GM15510 (cell line): ENCODE data around the gene FBL.

Experiments
- POLR2A ChIP-seq: IDR thresholded peaks from 3 replicates; pipeline ENCODE4 v1.6.1; 2011; ENCODE audit warnings: borderline replicate concordance; ENCODE audit not compliant: insufficient read length; ENCODE audit errors: extremely low read depth

Gene FBL

DNA sequence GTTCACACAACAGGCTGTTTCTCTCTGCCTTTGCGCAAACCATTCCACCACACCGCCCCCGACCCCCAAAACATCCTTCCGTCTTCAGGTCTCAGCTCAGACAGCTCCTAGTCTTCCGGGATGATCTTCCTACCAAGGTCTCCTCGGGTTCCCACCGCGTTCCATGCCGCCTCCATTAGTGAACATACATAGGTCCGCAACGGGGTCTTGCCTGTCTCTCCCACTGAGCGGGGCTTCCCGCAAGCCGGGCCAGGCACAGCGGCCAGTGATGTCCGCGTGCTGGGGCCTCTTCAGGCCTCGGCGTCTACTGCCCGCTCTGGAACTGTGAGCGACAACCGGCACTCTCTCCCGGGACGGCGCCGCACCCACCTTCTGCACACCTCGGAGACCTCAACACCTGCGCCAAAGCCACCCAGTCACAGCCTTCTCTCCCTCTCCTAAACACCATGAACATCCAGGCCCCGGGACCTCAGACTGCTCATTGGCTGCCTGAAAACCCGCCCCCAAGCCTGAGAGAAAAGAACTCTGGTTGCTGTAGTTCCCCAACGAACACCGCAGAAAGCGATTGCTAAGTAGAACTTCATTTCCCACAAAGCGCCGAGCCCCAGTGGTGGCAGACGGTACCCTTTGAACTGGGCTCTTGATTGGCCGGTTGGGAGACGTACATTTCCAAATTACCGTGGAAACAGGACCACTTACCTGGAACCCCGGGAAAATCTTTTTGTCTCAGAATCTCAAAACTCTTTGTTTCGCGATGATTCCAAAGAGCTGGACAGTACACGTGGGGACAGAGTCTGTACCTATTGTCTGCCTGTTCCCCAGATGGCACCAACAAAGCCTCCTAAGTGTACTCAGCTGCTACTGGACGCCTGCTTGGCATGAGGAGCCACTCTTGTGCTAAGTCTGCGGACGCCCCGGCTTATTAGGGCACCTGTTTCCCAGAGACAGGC lies 21.8 kb downstream of the FBL start:
- TF ChIP-seq POLR2A: peak; percentile 52

DNA sequence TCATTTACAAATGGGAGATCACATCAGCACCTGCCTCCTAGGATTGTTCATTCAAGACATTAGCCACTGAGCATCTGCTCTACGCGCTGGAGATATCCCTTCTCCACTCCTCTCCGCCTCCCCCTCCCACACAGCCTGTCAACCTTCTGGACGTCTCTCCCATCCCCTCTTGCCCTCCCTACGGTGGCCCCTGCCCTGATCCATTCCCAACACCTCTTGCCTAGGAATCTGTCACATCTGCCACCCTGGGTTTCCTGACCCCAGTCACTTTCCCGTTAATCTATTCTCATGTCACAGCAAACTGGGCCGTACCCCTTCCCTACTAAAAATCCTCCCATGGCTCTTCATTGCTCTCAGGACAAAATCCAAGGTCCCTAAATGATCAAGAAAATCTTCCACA lies 22.5 kb downstream of the FBL start:
- no peak for TF ChIP-seq POLR2A

DNA sequence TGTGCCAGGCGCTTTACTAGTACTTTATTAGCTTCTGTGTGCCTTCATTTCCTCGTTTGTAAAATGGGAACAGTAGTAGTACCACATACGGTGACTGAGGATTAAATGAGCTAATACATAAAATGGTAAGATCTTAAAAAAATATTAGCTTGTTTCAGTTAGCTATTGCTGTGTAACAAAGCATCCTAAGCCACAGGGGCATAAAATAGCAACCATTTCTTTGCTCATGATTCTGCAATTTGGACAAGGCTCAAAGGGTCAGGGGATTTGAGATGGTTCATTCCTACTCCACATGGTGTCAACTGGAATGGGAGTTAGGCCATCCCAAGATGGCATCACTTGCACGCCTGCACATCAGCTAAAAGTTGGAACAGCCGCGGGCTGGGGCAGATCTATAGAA lies 25.5 kb downstream of the FBL start:
- no peak for TF ChIP-seq POLR2A

DNA sequence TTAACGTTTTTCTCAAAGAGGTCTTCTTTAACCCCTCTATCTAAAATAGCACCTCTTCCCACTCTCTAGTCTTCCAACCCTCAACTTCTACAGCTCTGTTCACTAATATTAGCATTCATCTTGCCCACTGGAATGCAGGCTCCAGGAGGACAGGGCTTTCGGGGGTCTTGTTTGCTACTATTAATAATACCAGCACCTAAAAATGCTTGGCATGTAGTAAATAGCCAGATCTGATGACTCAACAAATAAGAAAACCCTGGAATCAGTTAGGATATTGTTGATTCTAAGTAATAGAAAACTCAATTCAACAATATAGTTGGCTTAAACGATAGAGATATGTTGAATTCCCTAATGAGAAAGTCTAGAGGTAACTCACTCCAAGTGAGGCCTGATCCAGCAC lies 26.4 kb downstream of the FBL start:
- no peak for TF ChIP-seq POLR2A

DNA sequence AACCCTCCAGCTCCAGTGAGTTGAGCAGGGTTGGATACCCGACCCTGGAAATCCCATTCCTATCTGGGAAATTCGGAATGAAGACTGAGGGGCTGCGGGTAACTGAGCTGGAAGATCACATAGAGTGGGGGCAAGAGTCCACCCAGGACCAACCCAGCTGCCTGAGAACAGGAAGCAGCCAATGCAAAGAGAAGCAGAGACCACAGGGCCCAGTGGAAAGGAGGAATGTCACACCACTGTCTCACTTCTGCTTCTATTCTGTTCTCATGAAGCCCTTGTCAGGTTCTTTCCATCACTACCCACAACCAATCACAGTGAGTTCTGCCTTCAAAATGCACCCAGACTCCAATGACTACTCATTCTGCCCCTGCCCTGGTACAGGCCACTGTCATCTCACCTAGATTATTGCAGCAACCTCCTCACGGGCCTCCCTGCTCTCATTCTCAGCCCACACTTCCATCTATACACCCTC lies 27.5 kb downstream of the FBL start:
- TF ChIP-seq POLR2A: no peak

DNA sequence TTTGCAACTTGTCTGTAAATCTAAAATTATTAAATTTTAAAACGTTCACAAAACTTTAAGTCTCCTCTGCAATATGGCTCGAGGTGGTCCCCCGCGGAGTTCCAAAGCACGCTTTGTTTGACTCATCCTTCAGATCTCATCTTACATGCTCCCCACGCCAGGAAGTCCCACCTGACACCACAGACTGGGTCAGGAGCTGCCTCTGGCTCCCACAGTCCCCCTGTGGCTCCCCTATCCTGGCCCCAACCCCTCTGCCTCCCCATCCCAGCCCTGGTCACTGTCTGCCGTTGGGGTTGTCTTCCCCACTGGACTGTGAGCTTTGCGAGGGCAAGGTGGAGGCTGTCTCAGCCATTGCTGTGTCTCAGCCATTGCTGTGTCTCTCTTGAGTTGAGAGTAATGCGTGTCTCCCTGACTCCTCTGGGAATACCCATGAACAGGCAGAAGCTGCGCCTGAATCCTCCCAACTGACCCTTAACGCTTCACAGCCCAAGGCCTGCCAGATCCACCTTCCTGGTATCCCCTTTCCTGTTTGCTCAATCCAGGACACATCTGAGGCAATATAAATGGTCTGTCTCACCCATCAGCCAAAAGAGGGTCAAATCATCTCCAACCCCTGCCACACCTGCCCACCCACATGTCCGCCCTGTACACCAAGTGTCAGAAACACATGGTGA lies 28.2 kb downstream of the FBL start:
- no peak for TF ChIP-seq POLR2A

DNA sequence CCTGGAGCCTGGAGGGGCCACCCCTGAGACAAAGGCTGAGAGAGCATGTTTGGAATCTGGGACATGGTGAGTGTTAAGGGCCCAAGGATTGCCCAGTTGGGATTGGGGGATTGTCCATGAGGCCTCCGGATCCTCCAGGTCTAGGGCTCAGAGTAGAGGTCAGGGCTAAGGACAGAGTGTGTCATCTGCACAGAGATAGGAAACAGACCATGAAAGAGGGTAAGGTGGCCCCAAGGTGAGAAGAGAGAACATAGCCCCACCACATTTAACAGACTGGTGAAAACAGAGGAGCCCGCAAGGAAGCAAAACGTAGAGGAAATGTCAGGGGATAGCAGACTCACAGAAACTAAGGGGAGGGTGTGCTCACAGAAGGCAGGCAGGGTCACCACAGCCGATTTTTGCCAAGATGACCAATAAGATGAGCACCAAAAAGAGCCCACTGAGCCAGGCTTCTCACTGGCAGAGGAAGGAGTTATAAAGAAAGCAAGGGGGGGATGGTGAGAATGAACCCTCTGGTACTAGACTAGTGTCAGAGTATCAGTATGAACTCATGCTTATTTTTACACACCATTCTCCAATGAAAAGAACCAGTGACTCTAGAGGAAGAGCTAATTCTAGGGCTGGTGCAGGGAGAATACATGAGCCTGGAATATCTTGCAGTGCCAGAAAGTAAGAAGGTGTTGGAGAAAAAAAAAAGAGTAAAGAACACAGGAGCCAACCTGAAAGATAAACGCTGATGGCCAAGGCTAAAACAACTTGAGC lies 29.7 kb downstream of the FBL start:
- TF ChIP-seq POLR2A: no peak

DNA sequence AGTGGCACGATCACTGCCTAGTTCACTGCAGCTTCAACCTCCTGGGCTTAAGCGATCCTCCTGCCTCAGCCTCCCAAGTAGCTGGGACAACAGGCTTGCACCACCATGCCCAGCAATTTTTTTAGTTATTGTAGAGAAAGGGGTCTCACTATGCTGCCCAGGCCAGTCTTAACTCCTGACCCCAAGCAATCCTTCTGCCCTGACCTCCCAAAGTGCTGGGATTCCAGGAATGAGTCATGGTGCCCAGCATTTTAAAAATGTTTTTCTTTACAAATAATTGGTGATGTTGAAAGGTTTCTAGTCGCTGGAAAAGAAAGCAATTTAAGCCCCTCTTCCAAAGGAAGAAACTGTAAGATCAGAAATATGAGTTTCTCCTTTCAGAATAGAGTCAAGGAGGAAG lies 31.6 kb downstream of the FBL start:
- TF ChIP-seq POLR2A: no peak

DNA sequence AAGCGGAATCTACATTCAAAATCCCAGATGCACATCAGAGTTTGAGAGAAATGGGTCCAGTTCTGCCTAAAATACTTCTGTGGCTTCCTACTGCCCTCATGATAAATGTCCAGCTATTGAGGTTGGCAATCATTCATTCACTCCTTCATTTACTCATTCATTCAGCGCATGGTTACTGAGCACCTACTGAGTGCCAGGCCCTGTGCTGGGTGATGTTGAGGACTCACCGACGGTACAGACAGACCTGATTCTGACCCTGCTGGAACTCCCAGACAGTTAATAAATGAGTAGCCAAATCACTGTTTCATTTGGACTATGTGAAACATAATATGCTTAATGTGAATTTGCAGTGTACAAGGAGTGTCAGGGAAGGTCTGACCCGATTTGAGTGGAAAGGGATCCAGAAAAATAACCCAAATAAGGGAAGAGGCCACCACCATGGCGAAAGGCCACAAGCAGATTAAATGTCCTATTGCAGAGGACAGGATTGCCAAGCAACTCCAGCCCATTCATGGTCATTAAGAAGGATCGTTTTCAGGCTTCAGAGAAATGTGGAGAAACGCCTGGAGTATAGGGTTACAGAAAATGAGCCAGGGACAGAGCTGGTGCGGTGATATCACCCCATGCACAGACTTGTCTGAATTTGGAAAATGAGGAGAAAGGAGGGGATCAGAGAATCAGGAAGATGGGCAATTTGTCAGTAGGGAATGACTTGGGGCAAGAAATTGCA lies 32.8 kb downstream of the FBL start:
- TF ChIP-seq POLR2A: no peak

DNA sequence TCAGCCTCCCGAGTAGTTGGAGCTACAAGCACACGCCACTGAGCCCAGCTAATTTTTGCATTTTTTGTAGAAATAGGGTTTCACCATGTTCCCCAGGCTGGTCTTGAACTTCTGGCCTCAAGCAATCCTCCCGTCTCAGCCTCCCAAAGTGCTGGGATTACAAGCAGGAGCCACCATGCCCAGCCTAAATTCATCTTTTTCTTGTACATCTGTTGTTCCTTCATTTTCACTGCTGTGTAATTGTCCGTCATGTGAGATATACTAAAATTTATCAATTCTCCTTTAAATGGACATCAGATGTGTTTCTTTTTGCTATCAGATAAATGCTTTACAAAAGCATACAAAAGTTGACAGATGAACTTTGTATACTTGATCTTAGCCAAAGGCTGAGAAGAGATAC lies 35.1 kb downstream of the FBL start:
- no peak for TF ChIP-seq POLR2A

DNA sequence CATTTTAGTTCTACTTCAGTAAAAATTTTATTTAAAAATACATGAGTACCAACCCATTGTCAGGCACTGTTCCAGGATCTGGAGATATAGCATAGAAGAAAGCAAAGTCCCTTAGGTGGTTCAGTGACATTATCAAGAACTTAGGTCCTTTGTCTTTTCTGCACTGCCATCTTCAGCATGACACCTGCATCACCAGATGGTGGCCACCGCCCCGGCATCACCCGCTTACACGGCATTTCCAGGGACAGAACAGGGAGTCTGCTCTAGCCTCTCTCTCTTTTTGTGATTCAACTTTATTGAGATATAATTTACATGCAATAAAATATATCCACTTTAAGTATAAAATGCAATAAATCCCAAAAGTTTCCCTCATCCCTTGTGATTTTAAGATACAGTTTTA lies 35.8 kb downstream of the FBL start:
- no peak for TF ChIP-seq POLR2A

DNA sequence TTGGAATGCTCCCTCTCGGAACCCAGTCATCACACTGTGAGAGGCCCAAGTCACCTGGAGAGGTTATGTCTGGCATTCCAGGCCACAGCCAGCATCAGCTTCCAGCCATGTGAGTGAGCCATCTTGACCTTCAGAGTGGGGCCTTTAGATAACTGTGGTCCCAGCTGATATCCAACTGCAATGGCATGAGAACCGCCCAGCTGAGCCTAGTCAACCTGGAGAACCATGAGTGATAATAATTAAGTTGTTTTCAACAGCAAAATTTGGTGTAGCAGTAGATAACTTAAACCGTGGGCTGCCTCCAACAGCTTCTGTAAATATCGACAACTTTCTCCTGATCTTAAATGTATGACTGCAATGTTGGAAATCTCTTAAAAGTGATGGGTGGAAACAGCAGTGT lies 36.8 kb downstream of the FBL start:
- no peak for TF ChIP-seq POLR2A

DNA sequence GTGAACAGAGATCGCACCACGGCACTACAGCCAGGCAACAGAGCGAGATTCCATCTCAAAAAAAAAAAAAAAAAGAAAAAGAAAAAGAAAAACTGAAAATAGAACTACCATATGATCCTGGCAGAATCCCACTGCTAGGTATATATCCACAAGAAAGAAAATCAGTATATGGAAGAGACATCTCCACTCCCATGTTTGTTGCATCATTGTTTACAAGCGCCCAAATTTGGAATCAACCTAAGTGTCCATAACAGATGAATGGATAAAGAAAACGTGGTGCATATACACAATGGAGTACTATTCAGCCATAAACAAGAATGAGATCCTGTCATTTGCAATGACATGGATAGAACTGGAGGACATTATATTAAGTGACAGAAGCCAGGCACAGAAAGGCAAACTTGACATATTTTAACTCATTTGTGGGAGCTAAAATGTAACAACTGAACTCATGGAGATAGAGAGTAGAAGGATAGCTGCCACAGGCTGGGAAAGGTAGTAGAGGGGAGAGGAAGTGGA lies 38.3 kb downstream of the FBL start:
- TF ChIP-seq POLR2A: no peak

DNA sequence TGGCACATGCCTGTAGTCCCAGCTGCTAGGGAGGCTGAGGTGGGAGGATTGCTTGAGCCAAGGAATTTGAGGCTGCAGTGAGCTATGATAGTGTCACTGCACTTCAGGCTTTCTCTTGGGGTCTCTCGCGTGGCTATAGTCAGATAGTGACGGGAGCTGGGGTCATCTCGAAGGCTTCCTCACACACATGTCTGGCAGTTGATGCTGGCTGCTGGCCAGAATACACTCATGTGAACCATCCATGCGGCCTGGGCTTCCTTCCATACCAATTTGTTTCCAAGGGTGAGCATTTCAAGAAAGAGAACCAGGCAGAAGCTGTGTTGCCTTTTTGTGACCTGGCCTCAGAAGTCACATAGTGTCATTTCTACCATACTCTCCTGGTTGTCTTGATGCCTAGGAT lies 41.1 kb downstream of the FBL start:
- no peak for TF ChIP-seq POLR2A
